Ovary (tissue), 9 donors: ENCODE results near the gene LAT. TPM values are rescaled to one million over a fixed set of nuclear protein-coding genes. Genes with fewer than 3 reads are reported as not detected.

Source experiments
- DNase-seq, 5 donors: peaks; one replicate each; pipeline ENCODE4 v3.0.0-alpha.2; 2019 to 2020
- H3K27ac ChIP-seq, 2 donors: fragments of 200-600 bp; one replicate each; pipeline versions ENCODE4 v1.5.1 to v1.8.0; 2019 to 2022
- H3K27me3 ChIP-seq: fragments of 200-600 bp; one replicate; pipeline ENCODE4 v1.8.0; 2022
- H3K36me3 ChIP-seq: fragments of 200-600 bp; sonication (generic); one replicate; pipeline ENCODE4 v1.5.1; 2019
- H3K4me1 ChIP-seq: one replicate; pipeline ENCODE4 v1.8.1; 2013; ENCODE audit warnings: mild to moderate bottlenecking, moderate library complexity; ENCODE audit not compliant: insufficient read depth
- H3K4me3 ChIP-seq: fragments of 200-600 bp; sonication (generic); one replicate; pipeline ENCODE4 v1.5.1; 2017
- H3K9me3 ChIP-seq, 2 donors: fragments of 200-600 bp in 1 of 2; sonication (generic) in 1 of 2; one replicate each; pipeline versions ENCODE4 v1.5.1 to v1.8.1; 2013 to 2019; ENCODE audit warnings: mild to moderate bottlenecking in 1 of 2, moderate library complexity in 1 of 2
- EP300 ChIP-seq: sonication (generic); formaldehyde crosslinking; IDR thresholded peaks from one replicate; pipeline ENCODE4 v1.6.1; 2017; ENCODE audit warnings: antibody characterized with exemption
- POLR2A ChIP-seq: fragments of 450-650 bp; IDR thresholded peaks from one replicate; pipeline ENCODE4 v1.6.1; 2017; ENCODE audit warnings: antibody characterized with exemption, mild to moderate bottlenecking, moderate library complexity
- WGBS, 3 donors: extraction: QIAGEN DNeasy Blood & Tissue Kit in 1 of 3; methylation state at CpG; one replicate each; pipeline versions ENCODE4 v1.1.5 to v1.1.7; 2013 to 2017; 5-methylcytosine and 5-hydroxymethylcytosine counted together
- intact Hi-C, 4 donors: fragments of 100-400 bp; cut with DNase I; formaldehyde crosslinking; loops; one replicate each; pipeline versions ENCODE4 v1.11.0 to v1.15.1; 2022 to 2023
- polyA plus RNA-seq, 2 donors: library from polyadenylated mRNA; stranded (reverse); fragments of 200-250 nt in 1 of 2; fragments of 350-450 nt in 1 of 2; fragmentation: Illumina TruSeq in 1 of 2; extraction: RNeasy Lipid Tissue Mini Kit (QIAGEN cat#74804) in 1 of 2; gene quantifications; one replicate each; pipeline ENCODE4 v1.2.3, GENCODE V29; 2013 to 2014
- total RNA-seq, 7 donors: library from RNA; depleted of rRNA in 2 of 7; stranded (reverse); fragments of >200 nt in 2 of 7; fragmentation: NEBNext Ultra II Directional in 3 of 7; extraction: Animal tissue kit (Norgen Biotek cat#: 25700) in 3 of 7; gene quantifications; one replicate each; pipeline versions ENCODE4 v1.1.0 to v1.2.4, GENCODE V29; 2016 to 2023
- TF ChIP-seq, protein P1 (sequence below), 3 donors: fragments of 450-650 bp in 2 of 3; fragments of 200-600 bp in 1 of 3; IDR thresholded peaks; one replicate each; pipeline versions ENCODE4 v1.5.1 to v1.8.0; 2016 to 2022; ENCODE audit warnings: antibody characterized with exemption in 3 of 3, mild to moderate bottlenecking in 1 of 3
- donor health status: DM: no; HTN: no; CAD: no; lungs with moderate emphysema.
- donor health status: DM: no; HTN: no; CAD: no.
- donor health status: Bipolar disorder and iron deficiency.
- donor health status: DM: yes; HTN: yes; CAD: no.
- donor health status: DM: no; HTN: no; CAD: no.
- donor health status: DM: yes; HTN: yes; CAD: no.

LAT gene
- total and polyA plus RNA-seq, 9 donors: 1.0 to 6.0 (median 4.6) TPM

DNA sequence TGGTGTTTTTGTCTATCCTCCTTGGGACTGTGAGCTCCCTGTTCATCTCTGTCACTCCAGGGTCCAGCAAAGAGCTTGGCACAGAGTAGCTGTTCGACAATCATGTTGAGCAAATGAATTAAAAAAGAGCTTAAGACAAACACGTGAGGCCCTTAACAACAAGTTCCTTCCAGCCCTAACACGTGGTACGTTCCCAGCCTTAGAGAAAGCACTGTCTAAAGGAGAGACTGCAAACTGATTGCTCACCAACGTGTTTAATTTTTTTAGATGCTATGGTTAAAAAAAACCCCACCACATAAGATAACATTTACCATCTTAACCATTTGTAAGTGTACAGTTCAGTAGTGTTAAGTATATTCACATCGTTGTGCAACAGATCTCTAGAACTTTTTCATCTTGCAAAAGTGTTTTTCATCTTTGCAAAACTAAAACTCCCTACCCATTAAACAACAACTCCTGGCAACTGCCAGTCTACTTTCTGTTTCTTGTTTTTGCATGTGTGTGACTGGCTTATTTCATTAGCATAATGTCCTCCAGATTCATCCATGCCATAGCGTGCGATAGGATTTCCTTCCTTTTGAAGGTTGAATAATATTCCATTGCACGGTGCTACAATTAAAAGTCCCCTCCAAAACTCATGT, 28.2 kb downstream of the LAT start:
- Histone ChIP-seq H3K9me3 (no peaks in the 10 kb centered on the region), H3K27ac (no peak overlapping the region), H3K4me1 (no peaks in the 10 kb centered on the region), H3K4me3 (no peak overlapping the region), H3K36me3 (no peaks in the 10 kb centered on the region), H3K27me3 (no peaks in the 10 kb centered on the region)
- TF ChIP-seq, protein P1, sequence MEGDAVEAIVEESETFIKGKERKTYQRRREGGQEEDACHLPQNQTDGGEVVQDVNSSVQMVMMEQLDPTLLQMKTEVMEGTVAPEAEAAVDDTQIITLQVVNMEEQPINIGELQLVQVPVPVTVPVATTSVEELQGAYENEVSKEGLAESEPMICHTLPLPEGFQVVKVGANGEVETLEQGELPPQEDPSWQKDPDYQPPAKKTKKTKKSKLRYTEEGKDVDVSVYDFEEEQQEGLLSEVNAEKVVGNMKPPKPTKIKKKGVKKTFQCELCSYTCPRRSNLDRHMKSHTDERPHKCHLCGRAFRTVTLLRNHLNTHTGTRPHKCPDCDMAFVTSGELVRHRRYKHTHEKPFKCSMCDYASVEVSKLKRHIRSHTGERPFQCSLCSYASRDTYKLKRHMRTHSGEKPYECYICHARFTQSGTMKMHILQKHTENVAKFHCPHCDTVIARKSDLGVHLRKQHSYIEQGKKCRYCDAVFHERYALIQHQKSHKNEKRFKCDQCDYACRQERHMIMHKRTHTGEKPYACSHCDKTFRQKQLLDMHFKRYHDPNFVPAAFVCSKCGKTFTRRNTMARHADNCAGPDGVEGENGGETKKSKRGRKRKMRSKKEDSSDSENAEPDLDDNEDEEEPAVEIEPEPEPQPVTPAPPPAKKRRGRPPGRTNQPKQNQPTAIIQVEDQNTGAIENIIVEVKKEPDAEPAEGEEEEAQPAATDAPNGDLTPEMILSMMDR (IDR thresholded peaks at IDR 0.05): no peak
- DNase-seq: no peak
- WGBS, 3 donors: 55 to 62% (median 57%) methylated on average over 9 of the region's 9 CpGs
- intact Hi-C loops: no loop called here

DNA sequence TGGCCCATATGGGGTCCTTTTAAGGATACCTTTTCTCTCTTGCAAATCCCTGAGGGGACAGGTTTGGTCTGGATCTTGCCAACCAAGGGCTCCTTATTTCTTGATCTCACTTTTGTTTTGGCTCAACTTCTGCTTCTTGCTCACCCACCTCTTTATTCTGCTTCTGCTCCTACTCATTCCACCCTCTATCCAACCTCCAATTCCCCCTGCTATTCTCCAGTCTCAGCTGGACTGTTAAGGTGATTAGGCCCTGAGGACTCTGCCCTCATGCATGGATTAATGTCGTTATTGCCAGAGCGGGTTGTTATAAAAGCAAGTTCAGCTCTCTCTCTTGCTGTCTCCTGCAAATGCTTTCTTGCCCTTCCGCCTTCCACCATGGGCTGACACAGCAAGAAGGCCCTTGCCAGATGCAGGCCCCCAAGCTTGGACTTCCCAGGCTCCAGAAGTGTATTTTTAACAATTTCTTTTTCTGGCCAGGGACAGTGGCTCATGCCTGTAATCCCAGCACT, 29.8 kb downstream of the LAT start:
- no peak for TF ChIP-seq EP300
- no peak for TF ChIP-seq POLR2A
- TF ChIP-seq, protein P1 (IDR thresholded peaks at IDR 0.05): no peak
- H3K4me1 ChIP-seq: no peaks in the 10 kb centered on the region
- intact Hi-C loops: no loop called here
- WGBS, 3 donors: 89 to 93% (median 92%) methylated on average over 3 of the region's 3 CpGs
- H3K4me3 ChIP-seq: no peak overlapping the region
- no peak overlapping the region for H3K27ac ChIP-seq
- no peak for DNase-seq
- no peaks in the 10 kb centered on the region for H3K9me3 ChIP-seq
- H3K27me3 ChIP-seq: no peaks in the 10 kb centered on the region
- no peaks in the 10 kb centered on the region for H3K36me3 ChIP-seq

DNA sequence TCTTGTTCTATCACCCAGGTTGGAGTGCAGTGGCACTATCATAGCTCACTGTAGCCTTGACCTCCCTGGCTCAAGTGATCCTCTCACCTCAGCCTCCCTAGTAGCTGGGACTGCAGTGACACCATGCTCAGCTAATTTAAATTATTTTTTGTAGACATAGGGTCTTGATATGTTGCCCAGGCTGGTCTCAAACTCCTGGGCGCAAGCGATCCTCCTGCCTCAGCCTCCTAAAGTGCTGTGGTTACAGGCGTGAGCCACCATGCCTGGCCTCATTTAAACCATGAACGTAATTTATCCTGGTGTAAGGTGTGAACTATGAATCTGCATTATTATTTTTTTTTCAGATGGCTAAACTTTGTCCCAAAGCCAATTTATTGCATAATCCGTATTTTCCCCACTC, 37.3 kb downstream of the LAT start:
- no peak for DNase-seq
- TF ChIP-seq EP300 (no peak), POLR2A (no peak)
- TF ChIP-seq, protein P1 (IDR thresholded peaks at IDR 0.05): no peak
- WGBS, 3 donors: 68 to 80% (median 74%) methylated on average over 5 of the region's 5 CpGs
- no peak overlapping the region for H3K27ac ChIP-seq
- H3K9me3 ChIP-seq: no peaks in the 10 kb centered on the region
- no peaks in the 10 kb centered on the region for H3K27me3 ChIP-seq
- no peaks in the 10 kb centered on the region for H3K4me1 ChIP-seq
- intact Hi-C loops: no loop called here
- H3K36me3 ChIP-seq: no peaks in the 10 kb centered on the region
- H3K4me3 ChIP-seq: no peak overlapping the region

DNA sequence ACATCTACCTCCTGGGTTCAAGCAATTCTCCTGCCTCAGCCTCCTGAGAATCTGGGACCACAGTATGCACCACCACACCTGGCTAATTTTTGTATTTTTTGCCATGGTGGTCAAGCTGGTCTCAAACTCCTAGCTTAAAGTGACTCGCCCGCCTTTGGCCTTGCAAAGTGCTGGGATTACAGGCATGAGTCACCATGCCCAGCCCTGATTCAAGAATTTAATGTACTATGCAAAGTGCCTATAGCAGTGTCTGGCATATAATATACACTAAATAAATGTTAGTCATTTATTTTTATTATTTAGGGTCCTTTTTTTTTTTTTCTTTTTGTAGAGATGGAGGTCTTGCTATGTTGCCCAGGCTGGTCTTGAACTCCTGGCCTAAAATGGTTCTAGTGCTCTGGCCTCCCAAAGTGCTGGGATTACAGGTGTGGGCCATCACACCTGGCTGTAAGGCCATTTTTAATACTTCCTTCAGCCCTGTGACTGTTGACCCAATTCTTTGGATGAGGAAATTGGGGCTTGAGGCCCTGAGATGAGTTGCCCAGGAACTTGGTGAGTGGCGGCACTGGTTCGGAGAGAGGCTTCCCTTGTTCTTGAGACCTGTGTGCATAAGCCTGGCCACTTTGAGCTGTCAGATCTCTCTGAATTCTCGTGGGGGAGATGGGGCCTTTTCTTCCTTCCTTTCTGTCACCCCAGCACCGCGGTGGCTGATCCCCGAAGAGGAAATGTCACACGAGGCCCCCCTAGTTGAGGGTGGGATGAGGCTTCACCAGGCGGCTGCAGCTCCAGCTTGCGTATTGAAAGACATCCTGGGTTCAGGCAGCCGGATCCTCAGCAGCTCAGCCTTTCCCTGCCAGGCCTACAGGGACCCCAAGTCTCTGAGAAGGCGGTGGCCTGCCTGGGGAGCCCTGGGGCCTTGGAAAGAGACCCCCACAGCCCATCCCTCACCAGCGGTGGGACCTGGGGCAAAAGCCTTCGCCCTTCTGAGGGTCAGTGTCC, 38.7 kb downstream of the LAT start:
- no peak for DNase-seq
- Histone ChIP-seq H3K27me3 (no peaks in the 10 kb centered on the region), H3K36me3 (no peaks in the 10 kb centered on the region), H3K4me1 (no peaks in the 10 kb centered on the region), H3K27ac (no peak overlapping the region), H3K9me3 (no peaks in the 10 kb centered on the region), H3K4me3 (no peak overlapping the region)
- 73 to 86% (median 79%) methylated on average over 13 to 15 of the region's 15 CpGs for WGBS, 3 donors
- intact Hi-C loops: no loop called here
- TF ChIP-seq, protein P1 (IDR thresholded peaks at IDR 0.05): no peak
- TF ChIP-seq POLR2A (no peak), EP300 (no peak)
